Measurements from ENCODE around the gene CEP43. TPM values are rescaled to one million over a fixed set of nuclear protein-coding genes. Genes with fewer than 3 reads are reported as not detected.

Gene CEP43
- total and polyA plus RNA-seq, 2 of the 8 experiments (the other 6 are each of a cell fraction or from before 2014, with no cell fraction given): 12.0 to 31.2 TPM

DNA sequence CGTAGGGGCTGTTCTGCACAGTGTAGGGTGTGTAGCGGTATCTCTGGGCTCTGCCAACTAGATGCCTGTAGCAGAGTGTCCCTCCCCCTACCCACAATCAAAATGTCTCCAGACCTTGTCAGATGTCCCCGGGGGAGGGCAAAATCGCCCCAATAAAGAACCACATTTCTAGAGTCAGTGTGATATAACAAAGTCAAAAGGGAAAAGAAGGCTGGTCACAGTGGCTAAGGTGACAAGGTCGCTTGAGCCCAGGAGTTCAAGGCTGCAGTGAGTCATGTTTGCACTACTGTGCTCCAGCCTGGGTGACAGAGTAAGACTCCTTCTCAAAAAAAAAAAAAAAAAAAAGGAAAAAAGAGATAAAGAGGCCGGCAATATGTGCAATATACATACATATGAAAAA, 11.7 kb upstream of the CEP43 start:
- CTCF ChIA-PET (ENCODE audit: partially characterized antibody): interaction anchor here (0.9 to 4.3 kb wide), 7 partner anchors 8 to 213 kb away, joined by 3 to 46 read pairs (median 5); partner anchors contain the start of gene CEP43
- Histone ChIP-seq H3K4me2 (ENCODE audit: insufficient read depth in 1 of 2, low read depth in 2 of 2, low read length in 2 of 2) (no peak overlapping the region), H2BK120ac (replicated peaks; ENCODE audit: low read depth, low read length) (no peak overlapping the region), H3K56ac (replicated peaks; ENCODE audit: insufficient read length, low read depth, low read length) (no peak overlapping the region), H4K5ac (ENCODE audit: insufficient read length, low read depth, low read length) (no peak overlapping the region), H3K27me3 (replicated peaks in 1 of 4; ENCODE audit: control insufficient read depth in 3 of 4, extremely low read depth in 1 of 4, insufficient read depth in 3 of 4, low read length in 3 of 4) (no peaks in the 10 kb centered on the region), H2BK15ac (ENCODE audit: low read length) (no peak overlapping the region), H3K4me1 (replicated peaks in 1 of 4; ENCODE audit: control insufficient read depth in 3 of 4, insufficient read depth in 4 of 4, low read length in 3 of 4) (peaks cover 8 to 13% (median 11%) of the 10 kb centered on the region in 4 experiments; a peak in 6 of 7 replicates), H4K91ac (replicated peaks; ENCODE audit: insufficient read length, low read length) (no peak overlapping the region), H3K4ac (replicated peaks; ENCODE audit: insufficient read length, low read depth, low read length) (no peak overlapping the region), H3K18ac (ENCODE audit: extremely low read depth, low read length) (no peak overlapping the region), H3K79me2 (ENCODE audit: control insufficient read depth in 1 of 2, insufficient read depth in 2 of 2, low read length in 2 of 2) (peaks cover 2 to 27% of the 10 kb centered on the region in 2 experiments; a peak in 3 of 4 replicates), H2BK5ac (ENCODE audit: low read depth, low read length) (no peak overlapping the region), H3K79me1 (ENCODE audit: low read depth, low read length) (peaks cover 2% of the 10 kb centered on the region; the same call in 1 of the 2 replicates), H3K4me3 (ENCODE audit: extremely low read depth in 1 of 4, insufficient read depth in 2 of 4, low read depth in 3 of 4, low read length in 4 of 4) (no peak overlapping the region), H3K27ac (ENCODE audit: low read depth, low read length) (no peak overlapping the region), H2BK20ac (ENCODE audit: low read length) (no peak overlapping the region), H4K20me1 (replicated peaks in 1 of 2; ENCODE audit: control insufficient read depth in 1 of 2, insufficient read depth in 2 of 2, low read length in 2 of 2) (no peaks in the 10 kb centered on the region), H3K14ac (ENCODE audit: insufficient read length) (no peak overlapping the region), H2AK5ac (ENCODE audit: low read depth, low read length) (no peak overlapping the region), H2AFZ (ENCODE audit: low read length) (no peak overlapping the region), H3K9ac (replicated peaks in 1 of 4; ENCODE audit: extremely low read depth in 1 of 4, low read depth in 3 of 4, low read length in 3 of 4) (no peak overlapping the region), H2BK12ac (ENCODE audit: low read depth, low read length) (no peak overlapping the region), H4K8ac (ENCODE audit: extremely low read depth, insufficient read depth, low read length) (no peak overlapping the region), H3K23ac (ENCODE audit: insufficient read length) (no peak overlapping the region), H3K36me3 (ENCODE audit: control insufficient read depth in 2 of 4, insufficient read depth in 4 of 4, low read length in 3 of 4) (peaks cover 0 to 15% (median 8%) of the 10 kb centered on the region in 4 experiments; a peak in 3 of 8 replicates), H3K9me3 (ENCODE audit: insufficient read depth in 2 of 2, low read depth in 1 of 2, low read length in 1 of 2) (no peaks in the 10 kb centered on the region), H3K23me2 (ENCODE audit: low read depth, low read length) (no peaks in the 10 kb centered on the region)
- POLR2A ChIA-PET (ENCODE audit: partially characterized antibody): no interaction called here
- FAIRE-seq: no peak
- 78% methylated on average over 5 of the region's 6 CpGs; no CpG with 5 or more reads in 1 of the 2 experiments for WGBS, 2 experiments (ENCODE audit: extremely low coverage in 1 of 2, insufficient coverage in 1 of 2, insufficient read length in 1 of 2, insufficient replicate concordance in 2 of 2, low coverage in 1 of 2, low lambda C conversion rate in 2 of 2, missing lambda C conversion rate in 1 of 2)
- TF ChIP-seq SIRT6 (IDR thresholded peaks at IDR 0.05; ENCODE audit: low read length) (no peak), NANOG (IDR thresholded peaks at IDR 0.05; ENCODE audit: insufficient read depth, low read depth, low read length, poor library complexity, severe bottlenecking) (no peak), RAD21 (IDR thresholded peaks at IDR 0.05 in 1 of 2, conservative IDR thresholded peaks at IDR 0.05 in 1 of 2; ENCODE audit: low read depth in 2 of 2, low read length in 2 of 2) (no peak), EGR1 (IDR thresholded peaks at IDR 0.05; ENCODE audit: borderline replicate concordance, low read depth, low read length) (no peak), CBX8 (IDR thresholded peaks at IDR 0.05; ENCODE audit: borderline replicate concordance, low read depth, low read length) (no peak), ZNF274 (IDR thresholded peaks at IDR 0.05; ENCODE audit: borderline replicate concordance, extremely low read depth, low read length) (no peak), MAX (IDR thresholded peaks at IDR 0.05) (no peak), ASH2L (IDR thresholded peaks at IDR 0.05; ENCODE audit: low read length) (no peak), CEBPB (IDR thresholded peaks at IDR 0.05; ENCODE audit: low read depth, low read length) (no peak), GTF2F1 (IDR thresholded peaks at IDR 0.05; ENCODE audit: borderline replicate concordance, low read depth, low read length) (no peak), POU5F1 (IDR thresholded peaks at IDR 0.05; ENCODE audit: low read depth, low read length) (no peak), BCL11A (IDR thresholded peaks at IDR 0.05; ENCODE audit: low read depth in 2 of 2, low read length in 2 of 2) (no peak), CREB1 (IDR thresholded peaks at IDR 0.05) (no peak)
- TF ChIP-seq, protein P1, sequence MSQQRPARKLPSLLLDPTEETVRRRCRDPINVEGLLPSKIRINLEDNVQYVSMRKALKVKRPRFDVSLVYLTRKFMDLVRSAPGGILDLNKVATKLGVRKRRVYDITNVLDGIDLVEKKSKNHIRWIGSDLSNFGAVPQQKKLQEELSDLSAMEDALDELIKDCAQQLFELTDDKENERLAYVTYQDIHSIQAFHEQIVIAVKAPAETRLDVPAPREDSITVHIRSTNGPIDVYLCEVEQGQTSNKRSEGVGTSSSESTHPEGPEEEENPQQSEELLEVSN (IDR thresholded peaks at IDR 0.05): no peak
- DNase-seq (ENCODE audit: low read depth in 1 of 2, low spot score in 2 of 2): no peak
